LNCAP (cell line): ENCODE results near the gene GM2A.
A peak's percentile ranks its signal among the peaks of the same experiment; 100 is the strongest.

Experiments
- CTCF ChIP-seq: fragments of 450-650 bp; IDR thresholded peaks from 2 replicates; pipeline ENCODE4 v1.5.1; 2017; ENCODE audit warnings: mild to moderate bottlenecking

The GM2A gene

GRCh38 chr5:151317871-151318270, 64.9 kb downstream of the GM2A start:
- TF ChIP-seq CTCF = no peak

GRCh38 chr5:151318850-151319732, 66.1 kb downstream of the GM2A start:
- TF ChIP-seq CTCF = peak; percentile 32
